ENCODE measurements around the gene TRIM3. TPM values are rescaled to one million over a fixed set of nuclear protein-coding genes. Genes with fewer than 3 reads are reported as not detected.
"Not testable (repeated sequence)": the region's sequence is repeated elsewhere in the genome, so short reads cannot be mapped to it uniquely, and the experiment has no call there.

The TRIM3 gene
- total and polyA plus RNA-seq, 2 of the 4 experiments (the other 2 are of a cell fraction) = 13.8 to 22.3 TPM

- no peak overlapping the region for H2AFZ ChIP-seq (replicated peaks; ENCODE audit: low read length, poor library complexity)
- no peak overlapping the region for H2BK15ac ChIP-seq (ENCODE audit: low read depth, low read length)
- intact Hi-C loops (cut with micrococcal nuclease) (loop anchor here (5.0 kb wide), 1 partner anchor 556 kb away; the partner anchor contains the start of gene OR56A5), in situ Hi-C loops (cut with MboI; ENCODE audit: low sequenced_read_pairs) (no loop called here), dilution Hi-C loops (cut with HindIII; ENCODE audit: low sequenced_read_pairs, unreplicated experiment) (no loop called here)
- no peaks in the 10 kb centered on the region for H4K20me1 ChIP-seq (ENCODE audit: insufficient read depth, low read length)
- H2BK5ac ChIP-seq (ENCODE audit: low read depth, low read length, poor library complexity, severe bottlenecking) = no peak overlapping the region
- H3K27ac ChIP-seq (ENCODE audit: insufficient read depth, low read length) = no peak overlapping the region
- H3K9me3 ChIP-seq (ENCODE audit: control insufficient read depth, insufficient read depth, low read length) = no peaks in the 10 kb centered on the region
- BruUV-seq (replicated peaks) = no TSS peak
- ATAC-seq (ENCODE audit: low read depth) (peak; percentile 88), DNase-seq (peak; percentile 81)
- ChIA-PET CTCF (no interaction called here), POLR2A (ENCODE audit: unreplicated experiment) (interaction anchor here (0.6 kb wide), 1 partner anchor 31 kb away, joined by 3 read pairs; no protein-coding TSS in a partner anchor)
- no peak overlapping the region for H2BK120ac ChIP-seq (ENCODE audit: low read depth, low read length)
- H2BK20ac ChIP-seq (ENCODE audit: low read depth, low read length) = no peak overlapping the region
- TF ChIP-seq FOS (IDR thresholded peaks at IDR 0.05; ENCODE audit: low read depth, low read length) (peak; percentile 29; the same call in 1 of the 2 replicates), CTCF (conservative IDR thresholded peaks at IDR 0.05; ENCODE audit: low read depth, low read length) (no peak), NFE2L2 (IDR thresholded peaks at IDR 0.05; ENCODE audit: low read depth, low read length) (no peak)
- H3K27me3 ChIP-seq (ENCODE audit: control insufficient read depth, insufficient read depth, low read length) = no peaks in the 10 kb centered on the region
- H4K5ac ChIP-seq (ENCODE audit: low read depth, low read length) = no peak overlapping the region
- no peaks in the 10 kb centered on the region for H3K79me1 ChIP-seq (ENCODE audit: low read depth in 1 of 2, low read length in 2 of 2)
- H3K4me2 ChIP-seq (ENCODE audit: low read depth, low read length) = no peak overlapping the region; the same call in 1 of the 2 replicates
- no peak overlapping the region for H2AK9ac ChIP-seq (replicated peaks; ENCODE audit: low read depth, low read length, poor library complexity)
- no peak overlapping the region for H4K91ac ChIP-seq (ENCODE audit: insufficient read depth, low read depth, low read length)
- WGBS, 2 experiments (ENCODE audit: extremely low coverage in 2 of 2, insufficient read length in 1 of 2) = no CpG with 5 or more reads among the region's 1 CpG
- H3K23ac ChIP-seq (ENCODE audit: low read depth, low read length) = no peak overlapping the region
- no peak overlapping the region for H3K4me3 ChIP-seq (ENCODE audit: insufficient read depth, low read depth, low read length)
- H3K4me1 ChIP-seq (ENCODE audit: control insufficient read depth, insufficient read depth, low read length) = 0 out of 2 replicates have a peak, but pooled peaks cover 2% of the 10 kb centered on the region
- no peak overlapping the region for H2AK5ac ChIP-seq (ENCODE audit: low read depth, low read length)
- H3K9ac ChIP-seq (ENCODE audit: low read depth, low read length) = no peak overlapping the region
- no peak overlapping the region for H4K8ac ChIP-seq (ENCODE audit: low read depth in 2 of 2, low read length in 2 of 2)
- no peak overlapping the region for H3K56ac ChIP-seq (ENCODE audit: extremely low read depth, insufficient read depth, low read length)
- H3K18ac ChIP-seq (ENCODE audit: low read depth, low read length) = no peak overlapping the region
- H3K9me1 ChIP-seq (ENCODE audit: insufficient read depth, low read length) = peaks cover 6% of the 10 kb centered on the region; the same call in 1 of the 2 replicates
- H3K14ac ChIP-seq (replicated peaks; ENCODE audit: low read depth, low read length) = no peak overlapping the region
- peaks cover 3% of the 10 kb centered on the region; the same call in 1 of the 2 replicates for H3K36me3 ChIP-seq (ENCODE audit: control insufficient read depth, insufficient read depth, low read length)
- H3K4ac ChIP-seq (ENCODE audit: low read depth, low read length) = no peak overlapping the region
These were observed 49.5 kb upstream of the TRIM3 start for GRCh38 chr11:6523253-6523652.

GRCh38 chr11:6521946-6522345, 48.2 kb upstream of the TRIM3 start:
- H3K9me3 ChIP-seq (ENCODE audit: control insufficient read depth, insufficient read depth, low read length); H3K4me3 ChIP-seq (ENCODE audit: insufficient read depth, low read depth, low read length); in situ Hi-C loops (cut with MboI; ENCODE audit: low sequenced_read_pairs); H2BK120ac ChIP-seq (ENCODE audit: low read depth, low read length); H3K27me3 ChIP-seq (ENCODE audit: control insufficient read depth, insufficient read depth, low read length); H2AK9ac ChIP-seq (replicated peaks; ENCODE audit: low read depth, low read length, poor library complexity); H3K18ac ChIP-seq (ENCODE audit: low read depth, low read length); H3K27ac ChIP-seq (ENCODE audit: insufficient read depth, low read length); H3K4ac ChIP-seq (ENCODE audit: low read depth, low read length); H4K8ac ChIP-seq (ENCODE audit: low read depth in 2 of 2, low read length in 2 of 2); H3K14ac ChIP-seq (replicated peaks; ENCODE audit: low read depth, low read length); dilution Hi-C loops (cut with HindIII; ENCODE audit: low sequenced_read_pairs, unreplicated experiment); ATAC-seq (ENCODE audit: low read depth); H3K79me1 ChIP-seq (ENCODE audit: low read depth in 1 of 2, low read length in 2 of 2); H3K56ac ChIP-seq (ENCODE audit: extremely low read depth, insufficient read depth, low read length); H2BK20ac ChIP-seq (ENCODE audit: low read depth, low read length); H3K4me1 ChIP-seq (ENCODE audit: control insufficient read depth, insufficient read depth, low read length); H4K91ac ChIP-seq (ENCODE audit: insufficient read depth, low read depth, low read length); H4K5ac ChIP-seq (ENCODE audit: low read depth, low read length); H3K9ac ChIP-seq (ENCODE audit: low read depth, low read length); DNase-seq; H3K36me3 ChIP-seq (ENCODE audit: control insufficient read depth, insufficient read depth, low read length); H3K23ac ChIP-seq (ENCODE audit: low read depth, low read length); BruUV-seq (replicated peaks); H2AK5ac ChIP-seq (ENCODE audit: low read depth, low read length); H4K20me1 ChIP-seq (ENCODE audit: insufficient read depth, low read length); H2AFZ ChIP-seq (replicated peaks; ENCODE audit: low read length, poor library complexity); H3K9me1 ChIP-seq (ENCODE audit: insufficient read depth, low read length); H3K4me2 ChIP-seq (ENCODE audit: low read depth, low read length); H2BK15ac ChIP-seq (ENCODE audit: low read depth, low read length); H2BK5ac ChIP-seq (ENCODE audit: low read depth, low read length, poor library complexity, severe bottlenecking): not testable (repeated sequence)
- intact Hi-C loops (cut with micrococcal nuclease) = loop anchor here (5.0 kb wide), 1 partner anchor 555 kb away; the partner anchor contains the start of gene OR56A5
- CTCF ChIA-PET = interaction anchor here (0.7 to 0.9 kb wide), 2 partner anchors 10 to 233 kb away, joined by 3 read pairs; no protein-coding TSS in a partner anchor
- POLR2A ChIA-PET (ENCODE audit: unreplicated experiment) = interaction anchor here (0.6 kb wide), 1 partner anchor 14 kb away, joined by 3 read pairs; no protein-coding TSS in a partner anchor
- WGBS, 2 experiments (ENCODE audit: extremely low coverage in 2 of 2, insufficient read length in 1 of 2) = 100% methylated on average over 1 of the region's 3 CpGs; no CpG with 5 or more reads in 1 of the 2 experiments
